SJCRH30 (cell line): ENCODE measurements around the gene ARHGEF16. TPM values are rescaled to one million over a fixed set of nuclear protein-coding genes. Genes with fewer than 3 reads are reported as not detected.

ENCODE experiments used
- DNase-seq, 2 experiments: peaks; one replicate each; pipeline ENCODE4 v3.0.0-alpha.2; 2015 to 2020
- H3K27ac ChIP-seq: fragments of 250-450 bp; sonication (Bioruptor Pico); 2 replicates; pipeline ENCODE4 v1.5.1; 2020; ENCODE audit warnings: mild to moderate bottlenecking, moderate library complexity
- H3K27me3 ChIP-seq: fragments of 250-450 bp; sonication (Bioruptor Pico); 2 replicates; pipeline ENCODE4 v1.5.1; 2020; ENCODE audit warnings: mild to moderate bottlenecking, moderate library complexity
- H3K36me3 ChIP-seq: fragments of 250-450 bp; sonication (Bioruptor Pico); 2 replicates; pipeline ENCODE4 v1.5.1; 2020; ENCODE audit warnings: mild to moderate bottlenecking, moderate library complexity
- H3K4me1 ChIP-seq: fragments of 250-450 bp; sonication (Bioruptor Pico); 2 replicates; pipeline ENCODE4 v1.5.1; 2020; ENCODE audit warnings: mild to moderate bottlenecking, moderate library complexity
- H3K4me3 ChIP-seq: fragments of 250-450 bp; sonication (Bioruptor Pico); 2 replicates; pipeline ENCODE4 v1.5.1; 2020; ENCODE audit warnings: mild to moderate bottlenecking, moderate library complexity
- H3K9me3 ChIP-seq: fragments of 250-450 bp; sonication (Bioruptor Pico); replicated peaks from 2 replicates; pipeline ENCODE4 v1.5.1; 2020; ENCODE audit warnings: mild to moderate bottlenecking, moderate library complexity
- total RNA-seq: library from RNA; depleted of rRNA; stranded (reverse); fragments of >200 nt; shearing (Covaris generic); gene quantifications from 2 replicates; pipeline ENCODE4 v1.2.3, GENCODE V29; 2014

Gene ARHGEF16
- total RNA-seq, 1 experiment from 2014 or later = 0.57 TPM

GRCh38 chr1:3429766-3430165 lies 24.7 kb upstream of the ARHGEF16 start:
- no peaks in the 10 kb centered on the region for H3K9me3 ChIP-seq
- no peaks in the 10 kb centered on the region for H3K4me1 ChIP-seq
- no peak for DNase-seq
- no peak overlapping the region for H3K27ac ChIP-seq
- H3K36me3 ChIP-seq = no peaks in the 10 kb centered on the region
- no peak overlapping the region for H3K4me3 ChIP-seq
- no peaks in the 10 kb centered on the region; the same call in 1 of the 2 replicates for H3K27me3 ChIP-seq

GRCh38 chr1:3430406-3430805 lies 24.1 kb upstream of the ARHGEF16 start:
- H3K27me3 ChIP-seq = no peaks in the 10 kb centered on the region; the same call in 1 of the 2 replicates
- no peak overlapping the region for H3K4me3 ChIP-seq
- no peaks in the 10 kb centered on the region for H3K36me3 ChIP-seq
- H3K9me3 ChIP-seq = no peaks in the 10 kb centered on the region
- no peaks in the 10 kb centered on the region for H3K4me1 ChIP-seq
- no peak for DNase-seq
- no peak overlapping the region for H3K27ac ChIP-seq

- H3K9me3 ChIP-seq = no peaks in the 10 kb centered on the region
- no peak for DNase-seq
- H3K4me1 ChIP-seq = no peaks in the 10 kb centered on the region
- H3K4me3 ChIP-seq = no peak overlapping the region
- H3K27ac ChIP-seq = no peak overlapping the region
- H3K27me3 ChIP-seq = no peaks in the 10 kb centered on the region; the same call in 1 of the 2 replicates
- H3K36me3 ChIP-seq = no peaks in the 10 kb centered on the region
These were observed 23.6 kb upstream of the ARHGEF16 start for GRCh38 chr1:3430820-3431219.

- no peak for DNase-seq
- Histone ChIP-seq H3K4me1 (no peaks in the 10 kb centered on the region), H3K36me3 (no peaks in the 10 kb centered on the region), H3K9me3 (no peaks in the 10 kb centered on the region), H3K27ac (no peak overlapping the region), H3K27me3 (no peaks in the 10 kb centered on the region; the same call in 1 of the 2 replicates), H3K4me3 (no peak overlapping the region)
These were observed 23.2 kb upstream of the ARHGEF16 start for GRCh38 chr1:3431266-3431665.

GRCh38 chr1:3431686-3432085 lies 22.8 kb upstream of the ARHGEF16 start:
- no peak for DNase-seq
- no peak overlapping the region for H3K4me3 ChIP-seq
- H3K9me3 ChIP-seq = no peaks in the 10 kb centered on the region
- no peak overlapping the region for H3K27ac ChIP-seq
- no peaks in the 10 kb centered on the region; the same call in 1 of the 2 replicates for H3K27me3 ChIP-seq
- no peaks in the 10 kb centered on the region for H3K4me1 ChIP-seq
- H3K36me3 ChIP-seq = no peaks in the 10 kb centered on the region

- H3K27me3 ChIP-seq = no peaks in the 10 kb centered on the region; the same call in 1 of the 2 replicates
- H3K9me3 ChIP-seq = no peaks in the 10 kb centered on the region
- no peak for DNase-seq
- H3K36me3 ChIP-seq = no peaks in the 10 kb centered on the region
- no peak overlapping the region for H3K27ac ChIP-seq
- H3K4me3 ChIP-seq = no peak overlapping the region
- H3K4me1 ChIP-seq = no peaks in the 10 kb centered on the region
These were observed 22.2 kb upstream of the ARHGEF16 start for GRCh38 chr1:3432306-3432705.

GRCh38 chr1:3433076-3433475 lies 21.4 kb upstream of the ARHGEF16 start:
- DNase-seq = no peak
- Histone ChIP-seq H3K4me3 (no peak overlapping the region), H3K9me3 (no peaks in the 10 kb centered on the region), H3K36me3 (no peaks in the 10 kb centered on the region), H3K27ac (no peak overlapping the region), H3K27me3 (no peaks in the 10 kb centered on the region; the same call in 1 of the 2 replicates), H3K4me1 (no peaks in the 10 kb centered on the region)

GRCh38 chr1:3433596-3434320 lies 20.7 kb upstream of the ARHGEF16 start:
- Histone ChIP-seq H3K36me3 (no peaks in the 10 kb centered on the region), H3K4me1 (no peaks in the 10 kb centered on the region), H3K27me3 (no peaks in the 10 kb centered on the region; the same call in 1 of the 2 replicates), H3K4me3 (no peak overlapping the region), H3K27ac (no peak overlapping the region), H3K9me3 (no peaks in the 10 kb centered on the region)
- no peak for DNase-seq

GRCh38 chr1:3434406-3435110 lies 19.9 kb upstream of the ARHGEF16 start:
- H3K36me3 ChIP-seq = no peaks in the 10 kb centered on the region
- no peak for DNase-seq
- no peak overlapping the region for H3K27ac ChIP-seq
- H3K27me3 ChIP-seq = no peaks in the 10 kb centered on the region; the same call in 1 of the 2 replicates
- no peak overlapping the region for H3K4me3 ChIP-seq
- H3K4me1 ChIP-seq = no peaks in the 10 kb centered on the region
- no peaks in the 10 kb centered on the region for H3K9me3 ChIP-seq

- peaks cover 2% of the 10 kb centered on the region; the same call in 1 of the 2 replicates for H3K27me3 ChIP-seq
These were observed 18.8 kb upstream of the ARHGEF16 start for GRCh38 chr1:3435666-3436065.

GRCh38 chr1:3436451-3436850 lies 18.0 kb upstream of the ARHGEF16 start:
- no peak overlapping the region for H3K27ac ChIP-seq
- DNase-seq = no peak
- peaks cover 9% of the 10 kb centered on the region; the same call in 1 of the 2 replicates for H3K27me3 ChIP-seq
- no peaks in the 10 kb centered on the region for H3K4me1 ChIP-seq
- H3K4me3 ChIP-seq = no peak overlapping the region
- no peaks in the 10 kb centered on the region for H3K9me3 ChIP-seq
- H3K36me3 ChIP-seq = no peaks in the 10 kb centered on the region

More at GRCh38 chr1:3435666-3436065, 18.8 kb upstream of the ARHGEF16 start:
- no peaks in the 10 kb centered on the region for H3K4me1 ChIP-seq
- no peak overlapping the region for H3K4me3 ChIP-seq
- H3K27ac ChIP-seq = no peak overlapping the region
- H3K9me3 ChIP-seq = no peaks in the 10 kb centered on the region
- H3K36me3 ChIP-seq = no peaks in the 10 kb centered on the region
- no peak for DNase-seq

GRCh38 chr1:3436901-3437300 lies 17.6 kb upstream of the ARHGEF16 start:
- Histone ChIP-seq H3K27me3 (peaks cover 9% of the 10 kb centered on the region; the same call in 1 of the 2 replicates), H3K9me3 (no peaks in the 10 kb centered on the region)

GRCh38 chr1:3438661-3439180 lies 15.7 kb upstream of the ARHGEF16 start:
- H3K27me3 ChIP-seq = peaks cover 13% of the 10 kb centered on the region; the same call in 1 of the 2 replicates

More at GRCh38 chr1:3436901-3437300, 17.6 kb upstream of the ARHGEF16 start:
- no peaks in the 10 kb centered on the region for H3K36me3 ChIP-seq
- no peak for DNase-seq
- H3K27ac ChIP-seq = no peak overlapping the region
- H3K4me1 ChIP-seq = no peaks in the 10 kb centered on the region
- H3K4me3 ChIP-seq = no peak overlapping the region

GRCh38 chr1:3439346-3440299 lies 14.8 kb upstream of the ARHGEF16 start:
- no peaks in the 10 kb centered on the region for H3K9me3 ChIP-seq
- H3K4me3 ChIP-seq = no peak overlapping the region
- H3K27ac ChIP-seq = no peak overlapping the region
- H3K36me3 ChIP-seq = no peaks in the 10 kb centered on the region
- peaks cover 13% of the 10 kb centered on the region; the same call in 1 of the 2 replicates for H3K27me3 ChIP-seq
- no peak for DNase-seq
- H3K4me1 ChIP-seq = no peaks in the 10 kb centered on the region

More at GRCh38 chr1:3438661-3439180, 15.7 kb upstream of the ARHGEF16 start:
- H3K4me1 ChIP-seq = no peaks in the 10 kb centered on the region
- no peak overlapping the region for H3K27ac ChIP-seq
- DNase-seq = no peak
- no peak overlapping the region for H3K4me3 ChIP-seq
- H3K9me3 ChIP-seq = no peaks in the 10 kb centered on the region
- H3K36me3 ChIP-seq = no peaks in the 10 kb centered on the region
